Cardiac fibroblast (primary cell): ENCODE measurements around the gene THBD.

Experiments
- DNase-seq, 2 donors: peaks; one replicate each; pipeline versions ENCODE4 v3.0.0 to v3.0.0-alpha.2; 2010; ENCODE audit warnings: low read depth in 2 of 2
- H3K4me3 ChIP-seq, 2 donors: replicated peaks in 1 of 2; 1 replicate in 1 of 2; 2 replicates in 1 of 2; pipeline ENCODE4 v1.5.1; 2011; ENCODE audit warnings: low read depth in 2 of 2, low read length in 2 of 2, mild to moderate bottlenecking in 2 of 2, moderate library complexity in 1 of 2
- TF ChIP-seq, protein P1 (sequence below): IDR thresholded peaks from one replicate; pipeline ENCODE4 v1.5.1; 2011; ENCODE audit warnings: low read depth, mild to moderate bottlenecking, low read length, inconsistent platforms

Gene THBD

DNA sequence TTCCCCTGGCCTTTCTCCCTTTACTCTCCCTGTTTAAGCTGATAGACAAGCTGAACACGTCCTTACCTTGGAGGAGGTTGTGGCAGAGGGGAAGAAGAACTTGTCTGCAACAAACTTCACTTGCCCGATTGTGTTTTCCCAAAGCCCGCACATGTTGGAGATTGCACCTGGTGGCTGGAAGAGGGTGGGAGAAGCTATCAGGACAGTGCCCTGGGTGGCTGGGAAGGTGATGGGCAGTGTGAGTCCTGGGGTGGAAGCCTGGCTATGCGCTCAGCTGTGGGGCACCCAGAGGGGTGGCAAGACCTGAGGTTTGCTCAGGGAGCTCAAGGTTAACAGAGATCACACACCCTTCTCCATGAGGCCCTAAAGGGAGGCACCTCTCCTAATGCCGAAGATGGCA lies 39.4 kb downstream of the THBD start:
- no peak overlapping the region for H3K4me3 ChIP-seq
- no peak for DNase-seq
- TF ChIP-seq, protein P1, sequence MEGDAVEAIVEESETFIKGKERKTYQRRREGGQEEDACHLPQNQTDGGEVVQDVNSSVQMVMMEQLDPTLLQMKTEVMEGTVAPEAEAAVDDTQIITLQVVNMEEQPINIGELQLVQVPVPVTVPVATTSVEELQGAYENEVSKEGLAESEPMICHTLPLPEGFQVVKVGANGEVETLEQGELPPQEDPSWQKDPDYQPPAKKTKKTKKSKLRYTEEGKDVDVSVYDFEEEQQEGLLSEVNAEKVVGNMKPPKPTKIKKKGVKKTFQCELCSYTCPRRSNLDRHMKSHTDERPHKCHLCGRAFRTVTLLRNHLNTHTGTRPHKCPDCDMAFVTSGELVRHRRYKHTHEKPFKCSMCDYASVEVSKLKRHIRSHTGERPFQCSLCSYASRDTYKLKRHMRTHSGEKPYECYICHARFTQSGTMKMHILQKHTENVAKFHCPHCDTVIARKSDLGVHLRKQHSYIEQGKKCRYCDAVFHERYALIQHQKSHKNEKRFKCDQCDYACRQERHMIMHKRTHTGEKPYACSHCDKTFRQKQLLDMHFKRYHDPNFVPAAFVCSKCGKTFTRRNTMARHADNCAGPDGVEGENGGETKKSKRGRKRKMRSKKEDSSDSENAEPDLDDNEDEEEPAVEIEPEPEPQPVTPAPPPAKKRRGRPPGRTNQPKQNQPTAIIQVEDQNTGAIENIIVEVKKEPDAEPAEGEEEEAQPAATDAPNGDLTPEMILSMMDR, result no peak

DNA sequence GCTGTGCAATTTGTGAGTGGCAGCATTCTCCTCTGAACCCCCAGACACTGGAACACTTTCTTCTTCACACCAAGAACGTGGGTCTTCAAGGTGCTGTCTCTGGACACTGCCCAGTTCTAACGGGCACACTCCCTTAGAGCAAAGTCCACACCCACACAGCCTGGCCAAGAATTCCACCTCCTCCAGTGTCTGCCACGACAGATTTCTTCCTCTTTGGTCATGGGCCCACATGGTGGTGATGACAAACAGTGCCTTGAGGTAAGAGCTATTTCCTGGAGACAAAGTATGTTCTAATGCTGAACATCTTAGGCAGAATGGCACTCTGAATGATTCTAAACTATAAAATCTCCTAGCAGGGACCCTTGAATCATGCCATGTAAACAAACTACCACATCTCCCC lies 39.8 kb downstream of the THBD start:
- DNase-seq, result peak in 1 of 2 donors; percentile 18
- TF ChIP-seq, protein P1, result no peak
- H3K4me3 ChIP-seq, result no peak overlapping the region

DNA sequence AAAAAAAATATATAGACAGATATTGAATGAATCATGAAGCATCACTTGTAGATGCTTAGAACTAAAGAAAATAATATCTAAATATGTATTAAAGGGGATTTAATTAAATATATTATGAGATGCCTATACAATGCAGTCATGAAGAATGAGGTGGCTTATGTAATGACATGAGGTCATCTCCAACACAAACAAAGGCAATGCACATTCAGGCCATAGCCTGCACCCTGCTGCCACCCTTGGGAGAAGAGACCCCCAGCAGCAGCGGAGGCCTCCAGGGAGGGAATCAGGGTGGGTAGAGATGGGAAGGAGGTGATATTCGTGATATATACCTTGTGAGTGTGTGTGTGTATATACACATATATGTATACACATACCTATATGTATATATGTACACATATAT lies 40.8 kb downstream of the THBD start:
- TF ChIP-seq, protein P1, result no peak
- H3K4me3 ChIP-seq, result no peak overlapping the region
- peak in 1 of 2 donors; percentile 42 for DNase-seq

DNA sequence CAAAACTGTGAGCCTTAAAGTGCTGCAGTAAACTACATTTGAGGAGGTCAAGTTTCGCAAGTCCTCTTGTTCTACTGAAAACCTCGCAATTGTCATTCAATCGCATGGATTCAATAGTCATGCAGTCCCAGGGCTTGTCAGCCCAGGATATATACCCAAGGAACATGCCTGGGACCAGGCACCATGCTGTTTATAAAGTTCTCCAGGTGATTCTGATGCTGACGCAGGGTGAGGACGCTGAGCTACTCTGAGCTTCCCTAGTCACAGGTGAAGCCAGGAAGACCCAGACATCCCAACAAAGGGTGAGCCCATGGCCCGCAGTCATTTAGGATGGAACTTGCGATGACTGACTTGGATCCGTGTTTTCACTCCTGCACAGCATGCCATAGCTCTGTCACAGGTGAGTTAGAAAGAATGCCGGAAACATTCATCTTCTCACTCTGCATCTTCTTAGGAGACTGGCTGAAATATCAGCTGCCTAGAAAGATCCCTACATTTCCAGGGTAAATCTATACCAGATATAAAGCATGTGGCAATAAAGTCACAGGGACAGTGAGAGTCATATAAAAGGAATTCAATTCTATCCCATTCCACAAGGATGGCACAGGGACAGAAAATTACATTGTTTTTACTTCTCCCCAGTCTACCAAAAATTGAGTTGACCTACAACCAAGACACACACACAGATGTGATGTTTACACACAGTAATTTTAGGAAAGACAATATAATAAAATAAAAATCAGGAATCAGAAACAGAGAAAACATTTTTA lies 41.4 kb downstream of the THBD start:
- no peak for DNase-seq
- TF ChIP-seq, protein P1, result no peak
- no peak overlapping the region for H3K4me3 ChIP-seq

DNA sequence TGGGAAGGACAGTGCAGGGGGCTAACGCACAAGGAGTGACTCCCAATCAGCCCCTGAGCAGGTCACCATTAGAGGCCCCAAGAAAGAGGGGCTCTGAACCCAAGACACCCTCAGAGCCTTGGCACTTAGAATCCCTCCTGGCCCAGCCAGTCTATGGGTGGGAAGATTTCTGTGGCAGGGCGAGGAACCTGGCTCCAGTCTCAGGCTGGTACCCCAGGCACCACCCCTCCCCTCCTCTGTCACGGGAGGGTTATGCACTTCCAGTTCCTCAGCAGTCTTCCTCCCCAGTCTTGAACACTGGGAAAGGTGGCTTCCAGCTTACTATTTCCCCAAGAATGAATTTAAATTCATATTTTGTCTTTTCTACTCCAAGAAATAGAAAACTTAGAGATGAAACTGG lies 42.0 kb downstream of the THBD start:
- DNase-seq, result no peak
- H3K4me3 ChIP-seq, result no peak overlapping the region
- TF ChIP-seq, protein P1, result no peak

DNA sequence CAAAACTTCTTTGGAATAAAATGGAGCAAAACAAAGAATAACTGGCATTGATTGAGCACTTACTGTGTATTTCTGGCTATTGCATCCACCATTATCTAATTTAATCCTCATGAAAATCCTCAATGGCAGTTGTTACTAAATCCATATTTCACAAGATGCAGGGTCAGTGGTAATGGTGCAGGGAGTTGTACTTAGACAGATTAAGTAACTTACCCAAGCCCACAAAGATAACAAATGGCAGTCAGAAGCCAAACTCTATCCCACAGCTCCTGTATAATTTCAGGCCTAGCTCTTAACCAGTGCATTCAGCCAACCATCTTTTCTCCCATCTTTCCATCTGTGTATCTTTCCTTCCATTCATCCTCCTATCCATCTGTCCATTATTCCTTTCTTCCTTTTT lies 43.7 kb downstream of the THBD start:
- DNase-seq, result peak in 1 of 2 donors; percentile 38
- TF ChIP-seq, protein P1, result no peak

DNA sequence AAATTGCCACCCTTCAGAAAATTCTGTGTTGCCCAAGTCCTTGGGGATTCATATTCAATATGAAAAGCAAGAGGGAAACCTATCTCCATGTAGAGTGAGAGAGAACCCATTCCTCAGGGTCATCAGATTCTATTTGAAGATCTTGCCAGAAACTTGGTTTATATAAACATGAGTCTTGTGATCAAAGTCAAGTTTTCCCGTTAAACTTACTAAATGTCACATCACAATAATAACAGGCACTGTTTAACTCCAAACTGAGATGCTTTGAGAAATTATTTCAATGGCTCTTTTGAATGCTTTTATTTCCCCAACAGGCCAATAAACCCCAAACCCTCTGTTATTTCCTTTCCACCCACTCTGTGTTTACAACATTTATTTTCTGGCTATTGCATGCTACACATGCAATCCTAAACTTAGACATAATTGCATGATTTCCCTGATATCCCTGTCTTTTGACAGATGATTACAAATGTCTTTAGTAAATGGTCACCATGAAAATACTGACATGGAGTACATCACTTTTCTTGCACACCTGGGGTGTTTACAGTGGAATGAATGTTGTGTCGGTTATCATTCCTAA lies 45.5 kb downstream of the THBD start:
- DNase-seq, result no peak
- H3K4me3 ChIP-seq, result no peak overlapping the region
- TF ChIP-seq, protein P1, result no peak

More for the DNA sequence above, 43.7 kb downstream of the THBD start:
- H3K4me3 ChIP-seq, result no peak overlapping the region
